NCI-H1105 (cell line): ENCODE results near the gene POGLUT3.

Experiments used
- DNase-seq: peaks from one replicate; lab custom pipeline; 2025; lab: John Stamatoyannopoulos, UW

POGLUT3 gene

GRCh38 chr11:108500169-108500568 lies 2.0 kb upstream of the POGLUT3 start:
- DNase-seq: no peak

- DNase-seq: no peak
Measured at GRCh38 chr11:108498816-108499408, 728 bp upstream of the POGLUT3 start.

GRCh38 chr11:108497317-108498045 lies 703 bp downstream of the POGLUT3 start:
- DNase-seq: peak; percentile 82

- DNase-seq: no peak
Measured at GRCh38 chr11:108496643-108497256, 1.4 kb downstream of the POGLUT3 start.

GRCh38 chr11:108495326-108495725 lies 2.9 kb downstream of the POGLUT3 start:
- DNase-seq: no peak

- peak; percentile 60 for DNase-seq
Measured at GRCh38 chr11:108494182-108494581, 4.0 kb downstream of the POGLUT3 start.

- no peak for DNase-seq
Measured at GRCh38 chr11:108491936-108492335, 6.2 kb downstream of the POGLUT3 start.

- no peak for DNase-seq
Measured at GRCh38 chr11:108486828-108487227, 11.4 kb downstream of the POGLUT3 start.

- no peak for DNase-seq
Measured at GRCh38 chr11:108486331-108486730, 11.9 kb downstream of the POGLUT3 start.

GRCh38 chr11:108483163-108483562 lies 15.0 kb downstream of the POGLUT3 start:
- no peak for DNase-seq

GRCh38 chr11:108474664-108475463 lies 23.3 kb downstream of the POGLUT3 start:
- no peak for DNase-seq

- DNase-seq: no peak
Measured at GRCh38 chr11:108472681-108473080, 25.5 kb downstream of the POGLUT3 start.

GRCh38 chr11:108468478-108468864 lies 29.7 kb downstream of the POGLUT3 start:
- DNase-seq: no peak

- peak; percentile 97 for DNase-seq
Measured at GRCh38 chr11:108467091-108467823, 30.9 kb downstream of the POGLUT3 start, which contains the start of gene C11orf65. C11orf65 (minus strand) TSS chr11:108467529; CDS start chr11:108461559, 5,970 bp downstream.

GRCh38 chr11:108466405-108466804 lies 31.8 kb downstream of the POGLUT3 start:
- DNase-seq: no peak

- DNase-seq: no peak
Measured at GRCh38 chr11:108453207-108453835, 44.9 kb downstream of the POGLUT3 start.
